K562 (cell line): Measurements from ENCODE around the gene RCSD1.

ENCODE experiments used
- CBX2 ChIP-seq: fragments of 200-600 bp; sonication (generic); IDR thresholded peaks from one replicate; pipeline ENCODE4 v1.6.1; 2012; ENCODE audit warnings: mild to moderate bottlenecking, low read length, inconsistent platforms; ENCODE audit not compliant: insufficient read depth, poor library complexity, severe bottlenecking
- CTCF ChIP-seq, 3 experiments: IDR thresholded peaks in 2 of 3; conservative IDR thresholded peaks in 1 of 3; 2 replicates each; pipeline ENCODE4 v1.5.1; 2011 to 2012; ENCODE audit warnings: low read length in 3 of 3, mild to moderate bottlenecking in 3 of 3, control low read depth in 2 of 3, improper control_type of control experiment in 1 of 3, inconsistent platforms in 1 of 3, low read depth in 1 of 3, mixed read lengths in 1 of 3, moderate library complexity in 1 of 3; ENCODE audit not compliant: insufficient read depth in 2 of 3
- ELF4 ChIP-seq: fragments of 450-650 bp; formaldehyde crosslinking; IDR thresholded peaks from 2 replicates; pipeline ENCODE4 v1.4.0; 2022; ENCODE audit warnings: missing genetic modification characterization
- EP400 ChIP-seq: fragments of 450-650 bp; IDR thresholded peaks from 2 replicates; pipeline ENCODE4 v1.6.1; 2017; ENCODE audit warnings: antibody characterized with exemption, mild to moderate bottlenecking, moderate library complexity
- HDAC2 ChIP-seq: fragments of 450-650 bp; IDR thresholded peaks from 2 replicates; pipeline ENCODE4 v1.6.1; 2016; ENCODE audit warnings: mild to moderate bottlenecking
- MCM2 ChIP-seq: fragments of 450-650 bp; IDR thresholded peaks from 2 replicates; pipeline ENCODE4 v1.6.1; 2017; ENCODE audit warnings: low read depth, mild to moderate bottlenecking
- POLR2AphosphoS5 ChIP-seq: IDR thresholded peaks from 2 replicates; pipeline ENCODE4 v1.6.1; 2011; ENCODE audit warnings: mild to moderate bottlenecking, low read depth, low read length, moderate library complexity; ENCODE audit not compliant: control insufficient read depth, insufficient read depth
- PRPF4 ChIP-seq: fragments of 200-400 bp; formaldehyde crosslinking; IDR thresholded peaks from one replicate; pipeline ENCODE4 v1.6.1; 2017; ENCODE audit warnings: low read length, low read depth, mild to moderate bottlenecking; ENCODE audit not compliant: insufficient read depth, poor library complexity, severe bottlenecking
- PURB ChIP-seq: sonication (generic); formaldehyde crosslinking; IDR thresholded peaks from 2 replicates; pipeline ENCODE4 v1.9.0; 2021; ENCODE audit warnings: low read depth, mild to moderate bottlenecking, missing genetic modification reagents
- STAT5B ChIP-seq: fragments of 250-450 bp; sonication (Bioruptor Pico); IDR thresholded peaks from 2 replicates; pipeline ENCODE4 v1.8.0; 2021; ENCODE audit warnings: mild to moderate bottlenecking, inconsistent platforms
- ZBTB26 ChIP-seq: fragments of 450-650 bp; formaldehyde crosslinking; IDR thresholded peaks from 2 replicates; pipeline ENCODE4 v1.4.0; 2022; ENCODE audit warnings: missing genetic modification characterization
- ZKSCAN1 ChIP-seq: fragments of 150-350 bp; IDR thresholded peaks from 2 replicates; pipeline ENCODE4 v1.6.1; 2016; ENCODE audit warnings: low read depth, low read length
- ZNF124 ChIP-seq: sonication (generic); formaldehyde crosslinking; IDR thresholded peaks from 2 replicates; pipeline ENCODE4 v1.8.1; 2022; ENCODE audit warnings: missing genetic modification reagents
- ZNF384 ChIP-seq: IDR thresholded peaks from 2 replicates; pipeline ENCODE4 v1.6.1; 2012; ENCODE audit warnings: low read depth, low read length, improper control_type of control experiment

GRCh38 chr1:167683641-167684502 lies 53.8 kb downstream of the RCSD1 start:
- TF ChIP-seq CTCF (IDR thresholded peaks at IDR 0.05 in 2 of 3, conservative IDR thresholded peaks at IDR 0.05 in 1 of 3; ENCODE audit: insufficient read depth in 2 of 3, low read depth in 1 of 3, low read length in 3 of 3), result no peak
- no peak for TF ChIP-seq CBX2
- no peak for TF ChIP-seq HDAC2
- TF ChIP-seq PRPF4, result no peak
- no peak for TF ChIP-seq PURB (CRISPR knock-in tag)
- TF ChIP-seq STAT5B (CRISPR knock-in tag), result no peak
- TF ChIP-seq POLR2AphosphoS5, result no peak
- TF ChIP-seq ZNF384, result no peak
- no peak for TF ChIP-seq ZBTB26 (CRISPR knock-in tag)
- TF ChIP-seq ZKSCAN1, result no peak
- TF ChIP-seq MCM2, result no peak
- TF ChIP-seq ELF4 (CRISPR knock-in tag), result no peak
- no peak for TF ChIP-seq EP400
- TF ChIP-seq ZNF124, result no peak
